Right ventricle myocardium superior (tissue), 1 donor: Measurements from ENCODE around the gene STK39. TPM values are rescaled to one million over a fixed set of nuclear protein-coding genes. Genes with fewer than 3 reads are reported as not detected.

Experiments used
- ATAC-seq: fragments of 200-7000 bp; cut with Tn5 transposase; one replicate; pipeline ENCODE4 v1.9.1; 2020; ENCODE audit warnings: mild to moderate bottlenecking; ENCODE audit not compliant: poor library complexity
- DNase-seq: peaks from one replicate; pipeline ENCODE4 v3.0.0-alpha.2; 2020
- intact Hi-C: fragments of 100-400 bp; cut with DNase I; formaldehyde crosslinking; loops from one replicate; pipeline ENCODE4 v1.11.2; 2022
- total RNA-seq: library from RNA; stranded (reverse); fragmentation: NEBNext Ultra II Directional; extraction: Animal tissue kit (Norgen Biotek cat#: 25700); gene quantifications from one replicate; pipeline ENCODE4 v1.2.1, GENCODE V29; 2021
- donor health status: DM: no; HTN: yes; CAD: no; lungs with severe emphysema.

STK39 gene
- total RNA-seq, 1 donor from 2014 or later = 16.9 TPM

- intact Hi-C loops = no loop called here
- DNase-seq = no peak
- ATAC-seq = no peak
These were observed 305.8 kb downstream of the STK39 start for GRCh38 chr2:167941604-167942003.

- ATAC-seq = no peak
- intact Hi-C loops = no loop called here
- DNase-seq = no peak
These were observed 306.5 kb downstream of the STK39 start for GRCh38 chr2:167940734-167941507.

GRCh38 chr2:167940346-167940725, 307.1 kb downstream of the STK39 start:
- no peak for ATAC-seq
- DNase-seq = no peak
- intact Hi-C loops = no loop called here

GRCh38 chr2:167939514-167940345, 307.7 kb downstream of the STK39 start:
- no peak for ATAC-seq
- no peak for DNase-seq
- intact Hi-C loops = no loop called here

GRCh38 chr2:167937403-167937802, 310.0 kb downstream of the STK39 start:
- DNase-seq = no peak
- intact Hi-C loops = no loop called here
- no peak for ATAC-seq

GRCh38 chr2:167935803-167936110, 311.6 kb downstream of the STK39 start:
- intact Hi-C loops = no loop called here
- ATAC-seq (no peak), DNase-seq (no peak)

GRCh38 chr2:167933097-167933814, 314.1 kb downstream of the STK39 start:
- ATAC-seq (no peak), DNase-seq (no peak)
- intact Hi-C loops = no loop called here

- ATAC-seq (no peak), DNase-seq (no peak)
- intact Hi-C loops = no loop called here
These were observed 315.2 kb downstream of the STK39 start for GRCh38 chr2:167932123-167932693.

GRCh38 chr2:167929484-167929883, 317.9 kb downstream of the STK39 start:
- intact Hi-C loops = no loop called here
- ATAC-seq = no peak
- no peak for DNase-seq

GRCh38 chr2:167928434-167928833, 319.0 kb downstream of the STK39 start:
- ATAC-seq (no peak), DNase-seq (no peak)
- intact Hi-C loops = no loop called here

GRCh38 chr2:167925758-167926157, 321.6 kb downstream of the STK39 start:
- no peak for ATAC-seq
- intact Hi-C loops = no loop called here
- DNase-seq = no peak

GRCh38 chr2:167924556-167924955, 322.8 kb downstream of the STK39 start:
- no peak for DNase-seq
- intact Hi-C loops = no loop called here
- ATAC-seq = no peak

GRCh38 chr2:167916756-167917155, 330.6 kb downstream of the STK39 start:
- no peak for DNase-seq
- intact Hi-C loops = no loop called here
- no peak for ATAC-seq

- DNase-seq (no peak), ATAC-seq (no peak)
- intact Hi-C loops = no loop called here
These were observed 332.4 kb downstream of the STK39 start for GRCh38 chr2:167914969-167915368.

- intact Hi-C loops = no loop called here
- ATAC-seq (no peak), DNase-seq (no peak)
These were observed 338.6 kb downstream of the STK39 start for GRCh38 chr2:167908786-167909185.

- ATAC-seq (no peak), DNase-seq (no peak)
- intact Hi-C loops = no loop called here
These were observed 341.7 kb downstream of the STK39 start for GRCh38 chr2:167905668-167906067.
